Right ventricle myocardium inferior (tissue), 1 donor: ENCODE data around the gene ZAP70. TPM values are rescaled to one million over a fixed set of nuclear protein-coding genes. Genes with fewer than 3 reads are reported as not detected.
"Not testable (repeated sequence)": the region's sequence is repeated elsewhere in the genome, so short reads cannot be mapped to it uniquely, and the experiment has no call there.

Experiments
- ATAC-seq: fragments of 200-7000 bp; cut with Tn5 transposase; one replicate; pipeline ENCODE4 v1.9.1; 2020; ENCODE audit warnings: mild to moderate bottlenecking, moderate library complexity
- DNase-seq: peaks from one replicate; pipeline ENCODE4 v3.0.0; 2021; ENCODE audit errors: missing footprints
- intact Hi-C: fragments of 100-400 bp; cut with DNase I; formaldehyde crosslinking; loops from one replicate; pipeline ENCODE4 v1.11.0; 2022
- long read RNA-seq: library from polyadenylated mRNA; unstranded; transcript quantifications from one replicate; pipeline ENCODE4 v2.0.0, GENCODE V29; 2021
- total RNA-seq: library from RNA; stranded (reverse); fragmentation: NEBNext Ultra II Directional; extraction: Animal tissue kit (Norgen Biotek cat#: 25700); gene quantifications from one replicate; pipeline ENCODE4 v1.2.1, GENCODE V29; 2021
- donor health status: DM: no; HTN: yes; CAD: no; lungs with severe emphysema.

Gene ZAP70
- total RNA-seq = 1.6 TPM
- long read RNA-seq, partial matches to known transcripts = 1 of 2 reads
- long read RNA-seq, other reads (novel, unspliced or antisense) = 1 of 2 reads

GRCh38 chr2:97713296-97714083 lies at the start of gene ZAP70:
Gene ZAP70 (plus strand): TSS chr2:97713576. CDS start chr2:97724037, 10,461 bp downstream.
- intact Hi-C loops = loop anchor here (5.0 kb wide), 1 partner anchor 34 kb away; no protein-coding TSS in a partner anchor
- no peak for DNase-seq
- no peak for ATAC-seq

GRCh38 chr2:97663626-97663961 lies 49.8 kb upstream of the ZAP70 start:
- ATAC-seq (no peak), DNase-seq (no peak)
- intact Hi-C loops = no loop called here

- ATAC-seq = peak; percentile 95
- intact Hi-C loops = loop anchor here (1.0 kb wide), 2 partner anchors 19 to 33 kb away; no protein-coding TSS in a partner anchor
- DNase-seq = peak; percentile 98
Measured at GRCh38 chr2:97663962-97664635, 49.3 kb upstream of the ZAP70 start, which contains the start of gene ACTR1B. Gene ACTR1B (minus strand): TSS chr2:97664044. CDS start chr2:97663890, 154 bp downstream.

- intact Hi-C loops = loop anchor here (1.0 kb wide), 2 partner anchors 19 to 33 kb away; no protein-coding TSS in a partner anchor
Measured at GRCh38 chr2:97664636-97664970, 48.8 kb upstream of the ZAP70 start.

DNA sequence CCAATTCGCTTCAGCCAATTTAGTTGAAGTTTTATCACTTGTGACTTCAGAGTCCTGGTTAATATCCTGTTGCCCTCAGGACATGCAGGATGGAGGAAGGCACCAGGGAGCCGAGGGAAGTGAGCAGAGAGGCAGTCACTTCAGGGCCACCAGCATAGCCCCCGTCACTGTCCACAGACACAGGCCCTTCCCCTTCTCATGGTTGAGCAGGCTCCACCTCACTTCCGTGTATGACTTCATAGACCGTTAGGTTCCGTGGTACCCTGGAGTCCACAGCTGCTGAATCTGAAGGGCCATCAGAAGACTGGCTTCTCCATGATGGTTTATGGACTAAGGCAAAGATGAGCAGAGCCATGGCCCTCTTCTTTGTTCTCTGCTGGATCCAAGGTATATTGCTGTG lies 43.9 kb upstream of the ZAP70 start, which contains the start of gene C2orf92:
TSS of gene C2orf92 (plus strand) at position 266 of the 400 bp plus-strand sequence. CDS start at position 342, 76 bp downstream.
- DNase-seq = no peak
- intact Hi-C loops = no loop called here
- ATAC-seq = no peak

More at GRCh38 chr2:97664636-97664970, 48.8 kb upstream of the ZAP70 start:
- no peak for ATAC-seq
- DNase-seq = no peak

DNA sequence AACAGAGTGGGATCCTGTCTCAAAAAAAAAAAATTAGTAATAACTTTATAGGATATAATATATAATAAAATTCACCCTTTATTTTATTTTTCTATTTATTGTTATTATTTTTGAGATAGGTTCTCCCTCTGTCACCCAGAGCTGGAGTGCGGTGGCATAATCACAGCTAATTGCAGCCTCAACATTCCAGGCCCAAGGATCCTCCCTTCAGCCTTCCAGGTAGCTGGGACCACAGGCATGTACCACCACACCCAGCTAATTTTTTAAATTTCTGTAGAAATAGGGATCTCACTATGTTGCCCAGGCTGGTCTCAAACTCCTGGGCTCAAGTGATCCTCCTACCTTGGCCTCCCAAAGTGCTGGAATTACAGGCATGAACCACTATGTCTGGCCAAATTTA lies 42.9 kb upstream of the ZAP70 start:
- intact Hi-C loops = no loop called here
- ATAC-seq (no peak), DNase-seq (no peak)

DNA sequence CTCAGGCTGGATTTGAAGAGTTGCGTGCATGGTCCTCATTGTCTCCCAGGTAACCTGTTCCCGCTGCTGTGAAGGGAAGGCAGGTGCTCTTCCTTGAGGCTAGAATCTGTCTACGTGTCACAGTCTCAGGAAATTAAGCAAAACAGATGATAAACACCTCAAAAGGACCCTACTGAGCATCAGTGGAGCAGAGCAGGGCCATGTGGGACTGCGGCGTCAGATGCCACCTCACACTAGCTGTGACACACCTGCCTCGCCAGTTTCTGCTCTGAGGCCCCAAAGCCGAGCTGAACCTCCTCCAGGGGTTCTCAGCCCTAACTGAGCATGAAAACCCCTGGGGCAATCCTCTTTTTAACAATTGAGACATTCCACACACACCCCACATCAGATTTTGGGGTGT lies 41.9 kb upstream of the ZAP70 start:
- no peak for ATAC-seq

GRCh38 chr2:97672606-97673140 lies 40.7 kb upstream of the ZAP70 start:
- intact Hi-C loops, DNase-seq, ATAC-seq: not testable (repeated sequence)

More for the DNA sequence above, 41.9 kb upstream of the ZAP70 start:
- no peak for DNase-seq
- intact Hi-C loops = no loop called here

- DNase-seq (no peak), ATAC-seq (no peak)
- intact Hi-C loops = no loop called here
Measured at GRCh38 chr2:97673182-97673914, 40.0 kb upstream of the ZAP70 start.

DNA sequence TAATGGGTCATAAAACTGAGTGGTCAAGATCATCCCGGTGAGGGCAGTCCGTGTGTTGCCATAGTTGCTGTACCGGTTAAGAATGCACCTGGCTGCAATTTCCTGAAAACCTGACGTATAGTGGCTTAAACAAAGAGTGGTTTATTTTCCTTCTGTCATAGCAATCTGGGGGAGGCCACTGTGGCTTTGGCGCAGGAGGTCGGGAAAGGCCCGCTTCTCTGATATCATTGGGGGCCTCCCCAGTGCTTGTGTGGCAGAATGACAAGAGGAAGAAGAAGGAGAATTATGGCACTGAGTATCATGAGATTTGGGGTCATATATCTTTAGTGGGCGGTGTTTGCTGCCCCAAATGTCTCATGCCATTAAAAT lies 39.5 kb upstream of the ZAP70 start:
- ATAC-seq = no peak
- DNase-seq = no peak
- intact Hi-C loops = no loop called here

- intact Hi-C loops = no loop called here
- ATAC-seq (no peak), DNase-seq (no peak)
Measured at GRCh38 chr2:97675430-97676113, 37.8 kb upstream of the ZAP70 start.

DNA sequence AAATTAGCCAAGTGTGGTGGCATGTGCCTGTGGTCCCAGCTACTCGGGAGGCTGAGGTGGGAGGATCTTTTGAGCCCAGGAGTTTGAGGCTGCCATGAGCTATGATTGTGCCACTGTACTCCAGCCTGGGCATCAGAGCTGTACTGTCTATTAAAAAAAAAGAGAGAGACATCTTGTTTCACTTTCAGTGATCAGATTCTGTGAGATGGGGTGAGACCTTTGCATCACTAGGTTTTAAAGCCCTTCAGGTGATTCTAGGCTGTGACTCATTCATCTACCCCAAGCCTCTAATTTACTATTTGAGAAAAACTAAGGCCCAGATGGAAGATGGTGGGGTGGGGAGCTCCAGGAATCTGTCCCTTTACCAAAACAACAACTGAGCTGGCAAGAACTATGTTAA lies 36.8 kb upstream of the ZAP70 start:
- no peak for DNase-seq
- intact Hi-C loops = no loop called here
- ATAC-seq = no peak

GRCh38 chr2:97677480-97677879 lies 35.9 kb upstream of the ZAP70 start:
- ATAC-seq (no peak), DNase-seq (no peak)

DNA sequence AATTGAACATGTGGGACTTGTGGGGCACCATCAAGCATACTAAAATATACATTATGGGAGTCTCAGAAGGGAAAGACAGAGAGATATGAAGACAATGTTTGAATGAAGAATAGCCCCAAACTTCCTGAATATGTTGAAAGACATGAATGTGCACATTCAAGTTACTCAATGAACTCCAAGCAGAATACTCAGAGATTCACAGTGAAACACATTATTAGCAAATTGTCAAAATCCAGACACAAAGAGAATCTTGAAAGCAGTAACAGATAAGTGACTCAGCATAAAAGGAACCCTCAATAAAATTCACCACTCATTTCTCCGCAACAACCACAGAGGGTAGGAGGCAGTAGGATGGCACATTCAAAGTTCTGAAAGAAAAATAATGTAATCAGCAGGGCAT lies 35.1 kb upstream of the ZAP70 start:
- ATAC-seq (no peak), DNase-seq (no peak)
- intact Hi-C loops = no loop called here

More at GRCh38 chr2:97677480-97677879, 35.9 kb upstream of the ZAP70 start:
- intact Hi-C loops = no loop called here

DNA sequence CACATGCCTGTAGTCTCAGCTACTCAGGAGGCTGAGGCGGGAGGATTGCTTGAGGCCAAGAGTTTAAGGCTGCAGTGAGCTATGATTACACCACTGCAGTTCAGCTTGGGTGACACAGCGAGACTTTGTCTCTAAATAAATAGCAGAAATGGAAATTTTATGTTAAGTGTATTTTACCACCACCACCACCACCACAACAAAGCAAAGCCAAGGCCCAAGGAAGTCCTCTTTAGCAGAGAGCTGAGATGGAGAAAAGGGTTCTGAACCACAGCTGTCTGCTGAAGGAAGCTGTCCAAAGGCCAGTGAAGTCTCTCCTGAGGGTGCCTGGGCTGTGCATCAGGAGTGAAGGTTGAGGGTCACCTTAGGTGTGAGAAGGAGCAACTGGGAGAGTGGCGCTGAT lies 26.1 kb upstream of the ZAP70 start:
- ATAC-seq, DNase-seq, intact Hi-C loops: not testable (repeated sequence)

DNA sequence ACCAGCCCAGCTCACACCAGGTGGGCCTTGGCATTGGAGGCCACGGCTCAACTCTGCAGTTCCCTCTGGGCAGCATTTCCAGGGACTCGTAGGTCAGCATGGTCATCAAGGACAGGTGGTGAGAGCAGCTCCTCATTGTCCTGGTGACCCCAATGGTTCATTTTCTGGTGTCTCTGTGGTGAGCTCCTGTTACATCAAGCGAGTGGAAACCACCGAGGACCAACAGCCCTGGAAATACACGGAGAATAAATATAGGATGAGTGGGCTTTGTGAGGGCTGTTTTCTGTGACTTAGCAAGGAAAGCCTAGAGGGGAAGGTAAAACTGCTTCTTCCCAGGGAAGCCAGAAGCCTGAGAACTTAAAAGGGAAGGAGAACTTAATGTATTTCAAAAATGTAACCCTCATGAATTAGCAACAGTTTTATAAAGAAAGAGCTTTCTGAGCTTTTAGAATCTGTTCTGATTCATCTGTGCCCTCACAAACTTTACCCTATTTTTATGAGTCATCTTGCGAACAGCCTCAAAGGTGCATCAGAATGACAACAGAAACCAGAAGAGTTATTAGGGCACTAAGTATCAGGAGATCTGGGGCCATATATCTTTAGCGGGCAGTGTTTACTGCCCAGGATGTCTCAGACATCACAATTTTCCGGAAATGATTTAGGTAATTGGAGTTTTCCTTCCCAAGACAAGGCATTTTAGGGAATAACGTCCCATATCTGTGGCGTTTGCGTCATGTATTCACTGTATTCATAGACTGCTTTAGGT lies 25.1 kb upstream of the ZAP70 start:
- DNase-seq (no peak), ATAC-seq (no peak)
- intact Hi-C loops = no loop called here

DNA sequence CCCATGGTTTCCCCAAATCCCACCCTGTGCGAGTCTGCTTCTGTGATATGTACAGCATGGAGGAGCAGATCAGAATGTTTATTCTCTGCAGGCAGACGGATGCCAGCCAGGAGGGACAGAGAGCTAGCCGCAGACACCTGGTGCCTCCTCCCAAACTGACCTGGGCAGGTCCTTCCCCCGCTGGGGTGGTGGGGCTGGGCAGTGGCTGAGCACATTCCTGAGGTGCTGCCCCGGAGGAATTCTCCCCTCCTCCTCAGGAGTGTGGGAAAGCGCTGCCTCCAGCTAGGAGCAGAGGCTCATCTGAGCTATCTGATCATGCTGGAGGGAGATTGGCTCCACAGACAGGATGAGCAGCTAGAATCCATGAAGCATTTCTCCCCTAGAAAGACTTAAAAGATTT lies 22.2 kb upstream of the ZAP70 start:
- ATAC-seq = no peak
- intact Hi-C loops = no loop called here
- DNase-seq = no peak

- intact Hi-C loops = no loop called here
- DNase-seq (no peak), ATAC-seq (no peak)
Measured at GRCh38 chr2:97693476-97693875, 19.9 kb upstream of the ZAP70 start.
